Measurements from ENCODE around the gene PIAS4. TPM values are rescaled to one million over a fixed set of nuclear protein-coding genes. Genes with fewer than 3 reads are reported as not detected.

Gene PIAS4
- total and polyA plus RNA-seq, 2 of the 13 experiments (the other 11 are each of a cell fraction or from before 2014, with no cell fraction given), result 9.0 to 20.1 TPM

- TF ChIP-seq HCFC1 (IDR thresholded peaks at IDR 0.05; ENCODE audit: low read depth, low read length), result no peak
- no peak; the same call in 1 of the 2 replicates for TF ChIP-seq ZBTB20 (CRISPR knock-in tag; IDR thresholded peaks at IDR 0.05; ENCODE audit: borderline replicate concordance, low read depth)
- TF ChIP-seq THAP9 (CRISPR knock-in tag; IDR thresholded peaks at IDR 0.05; ENCODE audit: borderline replicate concordance), result no peak; the same call in 1 of the 2 replicates
- TF ChIP-seq HNRNPUL1 (IDR thresholded peaks at IDR 0.05; ENCODE audit: low read depth, low read length), result 0 out of 2 replicates have a peak, but pooled peaks have one; percentile 41
- TF ChIP-seq, protein P1, sequence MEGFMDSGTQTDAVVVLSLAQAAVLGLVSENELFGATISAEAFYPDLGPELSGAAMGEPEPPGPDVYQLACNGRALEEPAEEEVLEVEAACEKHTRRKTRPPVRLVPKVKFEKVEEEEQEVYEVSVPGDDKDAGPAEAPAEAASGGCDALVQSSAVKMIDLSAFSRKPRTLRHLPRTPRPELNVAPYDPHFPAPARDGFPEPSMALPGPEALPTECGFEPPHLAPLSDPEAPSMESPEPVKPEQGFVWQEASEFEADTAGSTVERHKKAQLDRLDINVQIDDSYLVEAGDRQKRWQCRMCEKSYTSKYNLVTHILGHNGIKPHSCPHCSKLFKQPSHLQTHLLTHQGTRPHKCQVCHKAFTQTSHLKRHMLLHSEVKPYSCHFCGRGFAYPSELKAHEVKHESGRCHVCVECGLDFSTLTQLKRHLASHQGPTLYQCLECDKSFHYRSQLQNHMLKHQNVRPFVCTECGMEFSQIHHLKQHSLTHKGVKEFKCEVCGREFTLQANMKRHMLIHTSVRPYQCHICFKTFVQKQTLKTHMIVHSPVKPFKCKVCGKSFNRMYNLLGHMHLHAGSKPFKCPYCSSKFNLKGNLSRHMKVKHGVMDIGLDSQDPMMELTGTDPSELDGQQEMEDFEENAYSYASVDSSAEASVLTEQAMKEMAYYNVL (CRISPR knock-in tag; IDR thresholded peaks at IDR 0.05; ENCODE audit: borderline replicate concordance), result peak; percentile 26; the same call in 1 of the 2 replicates
- TF ChIP-seq MBNL3 (CRISPR knock-in tag; conservative IDR thresholded peaks at IDR 0.05), result no peak
- no peak for TF ChIP-seq MTA3 (CRISPR knock-in tag; IDR thresholded peaks at IDR 0.05)
- no peak for TF ChIP-seq ARID2 (CRISPR knock-in tag; IDR thresholded peaks at IDR 0.05; ENCODE audit: borderline replicate concordance)
- no peak for TF ChIP-seq PRMT3 (CRISPR knock-in tag; IDR thresholded peaks at IDR 0.05; ENCODE audit: borderline replicate concordance, low read depth)
- TF ChIP-seq ETV5 (CRISPR knock-in tag; IDR thresholded peaks at IDR 0.05; ENCODE audit: borderline replicate concordance), result peak; percentile 80
- no peak for TF ChIP-seq ATF7-NPFF (CRISPR knock-in tag; IDR thresholded peaks at IDR 0.05; ENCODE audit: low read depth)
- TF ChIP-seq GFI1 (CRISPR knock-in tag; IDR thresholded peaks at IDR 0.05; ENCODE audit: borderline replicate concordance), result peak; percentile 45; the same call in 1 of the 2 replicates
- TF ChIP-seq ZSCAN22 (CRISPR knock-in tag; IDR thresholded peaks at IDR 0.05), result no peak
- no peak for TF ChIP-seq ZBTB8A (CRISPR knock-in tag; IDR thresholded peaks at IDR 0.05; ENCODE audit: borderline replicate concordance, low read depth)
- TF ChIP-seq YEATS4 (CRISPR knock-in tag; IDR thresholded peaks at IDR 0.05; ENCODE audit: borderline replicate concordance), result peak; percentile 86
- TF ChIP-seq ARHGAP35 (CRISPR knock-in tag; IDR thresholded peaks at IDR 0.05; ENCODE audit: borderline replicate concordance), result no peak
- TF ChIP-seq ZNF775 (CRISPR knock-in tag; IDR thresholded peaks at IDR 0.05; ENCODE audit: borderline replicate concordance), result no peak
- TF ChIP-seq, protein P2, sequence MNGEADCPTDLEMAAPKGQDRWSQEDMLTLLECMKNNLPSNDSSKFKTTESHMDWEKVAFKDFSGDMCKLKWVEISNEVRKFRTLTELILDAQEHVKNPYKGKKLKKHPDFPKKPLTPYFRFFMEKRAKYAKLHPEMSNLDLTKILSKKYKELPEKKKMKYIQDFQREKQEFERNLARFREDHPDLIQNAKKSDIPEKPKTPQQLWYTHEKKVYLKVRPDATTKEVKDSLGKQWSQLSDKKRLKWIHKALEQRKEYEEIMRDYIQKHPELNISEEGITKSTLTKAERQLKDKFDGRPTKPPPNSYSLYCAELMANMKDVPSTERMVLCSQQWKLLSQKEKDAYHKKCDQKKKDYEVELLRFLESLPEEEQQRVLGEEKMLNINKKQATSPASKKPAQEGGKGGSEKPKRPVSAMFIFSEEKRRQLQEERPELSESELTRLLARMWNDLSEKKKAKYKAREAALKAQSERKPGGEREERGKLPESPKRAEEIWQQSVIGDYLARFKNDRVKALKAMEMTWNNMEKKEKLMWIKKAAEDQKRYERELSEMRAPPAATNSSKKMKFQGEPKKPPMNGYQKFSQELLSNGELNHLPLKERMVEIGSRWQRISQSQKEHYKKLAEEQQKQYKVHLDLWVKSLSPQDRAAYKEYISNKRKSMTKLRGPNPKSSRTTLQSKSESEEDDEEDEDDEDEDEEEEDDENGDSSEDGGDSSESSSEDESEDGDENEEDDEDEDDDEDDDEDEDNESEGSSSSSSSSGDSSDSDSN (CRISPR knock-in tag; IDR thresholded peaks at IDR 0.05), result peak; percentile 100
- no peak for TF ChIP-seq DNMT1 (CRISPR knock-in tag; IDR thresholded peaks at IDR 0.05)
- TF ChIP-seq RORA (CRISPR knock-in tag; IDR thresholded peaks at IDR 0.05), result no peak
- no peak for TF ChIP-seq ZFP36 (IDR thresholded peaks at IDR 0.05; ENCODE audit: borderline replicate concordance, low read depth, low read length, partially characterized antibody)
- TF ChIP-seq MED1 (CRISPR knock-in tag; IDR thresholded peaks at IDR 0.05), result peak; percentile 71
Observed at GRCh38 chr19:4057931-4058692, 50.6 kb downstream of the PIAS4 start (continued).

All from HepG2 (cell line).